Raji (cell line): ENCODE results near the gene RHCE.

Experiments used
- POLR2A ChIP-seq: IDR thresholded peaks from 2 replicates; pipeline ENCODE4 v1.6.1; 2011; ENCODE audit warnings: low read depth, low read length, control low read depth; ENCODE audit not compliant: insufficient read depth

The RHCE gene

DNA sequence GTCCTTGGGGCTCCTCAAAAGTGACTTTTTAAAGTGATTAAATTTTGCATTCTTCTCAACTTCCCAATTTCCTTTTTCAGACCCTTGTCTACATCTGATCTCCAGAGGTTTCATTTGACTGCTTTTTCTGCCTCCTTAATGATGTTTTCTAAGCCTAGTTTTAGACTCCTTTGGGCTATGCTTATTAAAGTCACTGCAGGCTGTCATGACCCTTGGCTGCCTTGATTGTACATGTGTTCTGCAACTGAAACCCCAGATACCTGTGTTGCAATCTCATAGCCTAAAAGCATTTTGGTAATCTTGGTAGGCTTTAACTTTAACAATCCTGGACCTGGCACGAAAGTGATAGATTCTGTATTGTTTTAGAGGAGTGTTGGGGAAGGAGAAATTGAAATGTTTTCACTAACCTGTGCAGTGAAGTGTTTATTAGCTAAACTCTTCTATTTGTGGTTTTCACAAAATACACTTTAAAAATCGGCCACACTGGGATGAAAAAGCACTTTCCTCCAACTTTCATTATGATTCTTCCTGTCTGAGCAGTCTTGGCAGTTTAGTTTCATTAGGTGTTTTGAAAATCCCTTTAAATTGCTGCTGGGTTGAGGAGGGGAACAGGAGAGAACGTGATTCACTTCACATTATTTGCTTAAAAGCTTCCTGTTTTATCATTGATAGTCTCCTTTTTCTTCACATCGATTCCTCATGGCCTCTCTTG, 14.9 kb upstream of the RHCE start:
- TF ChIP-seq POLR2A = no peak

DNA sequence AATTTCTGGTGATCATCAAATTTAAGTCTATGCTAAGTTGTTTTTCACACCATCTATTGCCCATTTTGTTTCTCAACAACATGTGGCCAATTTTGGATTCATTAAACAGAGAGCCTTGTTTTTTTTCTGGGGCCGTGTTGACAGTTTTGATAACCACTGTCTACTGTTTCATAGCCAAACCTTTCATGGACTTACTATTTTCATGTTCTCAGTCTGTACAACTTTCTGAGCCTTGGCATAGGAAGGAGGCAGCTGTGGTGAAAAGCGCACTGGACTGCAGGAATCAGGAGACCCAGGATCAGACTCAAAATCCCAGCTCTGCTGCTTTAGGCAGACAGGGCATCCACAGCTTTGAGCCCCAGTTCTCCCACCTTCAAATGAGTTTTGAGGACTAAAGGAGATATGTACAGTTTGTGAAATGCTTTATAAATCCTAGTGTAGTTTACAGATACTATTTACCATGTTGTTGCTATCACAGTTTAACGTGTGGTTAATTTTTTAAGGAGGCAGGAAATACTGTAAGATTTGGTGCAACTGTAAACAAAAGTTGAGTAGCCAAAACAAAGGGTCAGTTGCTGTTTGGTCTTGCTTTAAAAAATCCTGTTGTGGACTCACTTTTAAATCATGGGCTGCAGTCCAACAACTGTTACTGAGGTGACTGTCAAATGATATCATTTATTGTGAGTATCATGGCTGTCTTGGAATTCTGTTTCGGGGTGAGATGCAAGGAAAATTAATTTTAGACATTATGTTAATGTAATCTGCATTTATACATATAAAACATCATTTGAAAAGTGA, 13.0 kb upstream of the RHCE start:
- TF ChIP-seq POLR2A = no peak

GRCh38 chr1:25432749-25433388, 12.2 kb upstream of the RHCE start:
- TF ChIP-seq POLR2A = no peak

- TF ChIP-seq POLR2A = no peak
These were observed 11.5 kb upstream of the RHCE start for GRCh38 chr1:25431955-25432719.

DNA sequence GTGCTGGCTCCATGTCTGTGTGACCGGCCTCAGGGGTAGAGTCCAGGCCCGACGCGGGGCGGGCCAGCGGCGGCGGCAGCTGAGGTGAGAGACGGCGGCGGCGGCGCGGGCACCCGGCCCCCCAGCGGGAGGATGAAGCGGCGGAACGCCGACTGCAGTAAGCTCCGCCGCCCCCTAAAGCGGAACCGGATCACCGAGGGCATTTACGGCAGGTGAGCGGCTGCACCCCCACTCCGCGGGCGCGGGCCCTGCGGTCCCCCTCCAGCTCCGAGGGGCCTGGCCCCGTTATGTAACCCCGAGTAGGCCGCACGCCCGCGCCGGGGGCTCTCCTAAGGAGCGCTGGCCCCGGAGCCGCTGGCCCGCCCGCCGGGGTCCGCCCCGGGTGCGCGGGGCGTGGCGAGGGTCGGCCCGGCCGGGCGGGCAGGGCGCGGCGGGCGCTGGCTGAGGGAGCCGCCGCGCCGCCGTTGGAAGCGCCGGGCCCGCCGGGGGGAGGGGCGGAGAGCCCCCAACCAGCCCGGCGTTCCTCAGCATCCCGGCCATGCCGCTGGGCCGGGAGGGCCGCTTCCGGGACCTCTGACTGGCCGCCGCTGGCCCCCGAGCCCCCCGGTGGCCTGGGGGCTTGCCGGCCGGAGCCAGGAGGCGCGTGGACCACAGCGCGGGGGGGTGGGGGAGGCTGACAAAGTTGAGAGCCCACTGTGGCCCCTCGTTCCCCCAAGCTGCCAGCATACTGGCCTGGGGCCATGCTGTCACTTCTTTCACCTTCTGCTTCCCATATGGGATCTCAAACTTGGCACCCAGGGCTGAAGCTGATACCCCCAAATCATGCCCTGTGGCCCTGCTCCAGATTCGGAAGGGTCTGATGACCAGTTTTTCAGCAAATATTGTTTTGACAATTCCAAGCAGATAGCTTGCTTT, 10.6 kb upstream of the RHCE start:
- TF ChIP-seq POLR2A = 0 out of 2 replicates have a peak, but pooled peaks have one; percentile 9

DNA sequence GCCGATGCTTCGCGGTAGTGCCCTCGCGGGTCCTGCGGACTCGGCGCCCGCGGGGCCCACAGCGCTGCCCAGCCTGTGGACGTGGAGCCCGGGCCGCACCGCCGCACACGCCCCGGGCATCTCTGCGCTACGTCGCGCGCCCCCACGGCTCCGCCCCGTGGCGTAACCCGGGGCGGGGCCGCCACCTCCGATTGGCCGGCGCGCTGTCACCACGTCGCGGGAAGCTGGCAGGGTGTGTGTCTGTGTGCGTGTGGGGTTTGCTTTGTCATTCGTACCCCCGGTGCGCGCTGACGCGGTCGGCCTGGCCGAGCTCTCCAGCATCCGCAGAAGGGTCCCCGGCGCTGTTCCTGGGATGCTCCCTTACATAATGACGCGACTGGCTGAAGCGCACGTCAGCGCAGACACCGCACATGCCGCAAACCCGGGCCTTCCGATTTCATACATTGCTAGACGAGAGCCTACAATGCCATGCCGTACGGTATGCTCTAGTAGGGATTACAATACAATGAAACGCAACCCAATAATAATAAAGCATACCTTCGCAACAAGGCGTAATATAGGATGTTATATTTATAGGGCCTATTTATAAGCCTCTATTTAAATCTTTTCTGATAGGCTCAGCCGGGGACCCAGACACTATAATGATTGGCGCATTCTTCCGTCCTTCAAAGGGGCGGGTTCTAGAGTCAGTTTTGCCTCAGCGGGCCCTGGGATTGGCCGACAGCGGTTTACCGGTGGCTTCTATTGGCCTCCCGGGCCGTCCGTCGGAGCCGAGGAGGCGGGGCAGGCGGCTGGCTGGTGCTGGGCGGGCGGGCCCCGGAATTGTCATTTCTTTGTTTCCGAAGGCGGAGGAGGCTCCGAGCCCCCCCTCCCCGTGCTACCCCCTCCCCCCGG, 9.7 kb upstream of the RHCE start, which contains the start of gene MACO1:
TSS of gene MACO1 (plus strand) at position 825 of the 894 bp plus-strand sequence. CDS start 202 bp downstream, outside the sequence.
- peak; percentile 94 for TF ChIP-seq POLR2A

- no peak for TF ChIP-seq POLR2A
These were observed 8.0 kb upstream of the RHCE start for GRCh38 chr1:25428475-25429166.

- TF ChIP-seq POLR2A = no peak
These were observed 7.1 kb upstream of the RHCE start for GRCh38 chr1:25427696-25428095.

DNA sequence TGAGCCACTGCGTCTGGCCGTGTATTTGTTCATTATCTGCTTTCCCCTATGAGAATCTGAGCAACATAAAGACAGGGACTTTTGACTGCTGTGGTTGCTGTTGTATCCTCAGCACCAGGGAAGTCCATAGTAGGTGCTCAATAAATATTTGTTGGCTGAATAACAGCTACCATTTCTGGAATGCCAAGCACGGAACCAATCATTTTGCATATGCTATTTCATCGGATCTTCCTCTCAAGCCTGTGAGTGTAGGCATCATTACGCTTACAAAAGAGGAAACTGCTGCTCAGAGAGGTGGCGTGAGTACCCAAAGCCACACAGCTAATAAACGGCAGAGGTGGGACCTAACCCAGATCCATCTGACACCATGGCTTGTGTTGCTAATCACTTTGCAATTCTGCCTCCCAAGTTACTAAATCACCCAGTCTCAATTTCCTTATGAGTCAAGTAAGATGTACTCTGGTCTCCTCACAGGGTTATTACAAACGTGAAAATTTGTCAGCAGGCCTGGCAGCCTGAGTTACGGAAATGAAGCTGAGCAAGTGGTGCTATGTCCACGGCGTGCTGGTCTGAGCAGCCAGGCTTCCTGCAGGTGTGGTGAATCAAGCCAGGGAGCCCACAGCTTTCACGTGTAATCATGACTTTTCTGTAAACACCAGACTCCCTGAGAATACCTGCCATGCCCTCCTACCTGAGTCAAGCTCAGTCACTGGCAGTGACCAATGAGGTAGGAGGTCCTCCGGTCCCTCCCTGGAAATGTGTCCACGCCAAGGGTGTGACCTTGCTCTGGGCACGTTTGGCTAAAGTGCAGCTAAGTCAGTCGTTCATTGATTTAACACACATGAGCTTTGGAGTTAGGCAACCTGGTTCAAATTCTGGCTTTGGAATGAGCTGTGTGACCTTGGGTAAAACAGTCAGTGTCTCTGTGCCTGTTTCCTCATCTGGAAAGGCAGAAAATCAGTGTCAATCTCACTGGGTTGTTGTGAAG, 4.8 kb upstream of the RHCE start:
- no peak for TF ChIP-seq POLR2A

GRCh38 chr1:25392841-25393240, 27.8 kb downstream of the RHCE start:
- no peak for TF ChIP-seq POLR2A

DNA sequence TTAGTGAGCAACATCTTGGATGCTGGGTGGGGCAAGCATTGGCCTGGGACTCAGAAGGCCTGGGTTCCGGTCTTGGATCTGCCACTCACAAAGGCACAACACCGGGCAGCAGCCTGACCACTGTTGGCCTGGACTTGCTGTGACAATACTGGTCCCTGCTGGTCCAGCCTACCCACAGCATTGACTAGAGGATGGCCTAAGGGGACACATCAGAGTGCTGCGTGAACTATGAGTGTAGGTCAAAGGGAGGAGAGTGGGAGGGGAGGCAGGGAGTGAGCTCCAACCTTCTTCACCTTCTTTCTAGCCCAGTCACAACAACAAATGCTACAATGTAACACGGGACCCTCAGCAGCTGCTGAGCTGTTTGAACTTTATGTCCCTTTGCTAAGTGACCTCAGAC, 51.4 kb downstream of the RHCE start:
- no peak for TF ChIP-seq POLR2A
